HG02943 (cell line): ENCODE data around the gene EGF.
A peak's percentile ranks its signal among the peaks of the same experiment; 100 is the strongest.
"Not testable (repeated sequence)": the region's sequence is repeated elsewhere in the genome, so short reads cannot be mapped to it uniquely, and the experiment has no call there.

ENCODE experiments used
- ATAC-seq: cut with Tn5 transposase; IDR thresholded peaks from one replicate; pipeline ENCODE4 v1.9.1; 2021; ENCODE audit warnings: mild to moderate bottlenecking, low read depth, moderate library complexity; ENCODE audit not compliant: unreplicated experiment

The EGF gene

DNA sequence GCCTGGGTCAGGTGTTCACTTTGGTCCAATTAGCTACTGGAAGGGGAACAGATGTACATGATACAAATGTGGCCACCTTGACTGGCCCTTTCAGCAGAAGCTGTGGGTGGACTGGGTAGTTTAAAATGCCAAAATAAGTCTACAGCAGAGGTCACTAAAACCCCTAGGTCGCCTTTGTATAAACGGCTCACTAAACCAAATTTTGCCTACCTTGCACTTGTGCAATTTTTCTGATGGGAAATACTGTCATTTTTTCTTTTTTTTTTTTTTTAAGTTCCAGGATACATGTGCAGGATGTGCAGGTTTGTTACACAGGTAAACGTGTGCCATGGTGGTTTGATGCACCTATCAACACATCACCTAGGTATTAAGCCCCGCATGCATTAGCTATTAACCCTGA lies 109.8 kb downstream of the EGF start:
- ATAC-seq = no peak

DNA sequence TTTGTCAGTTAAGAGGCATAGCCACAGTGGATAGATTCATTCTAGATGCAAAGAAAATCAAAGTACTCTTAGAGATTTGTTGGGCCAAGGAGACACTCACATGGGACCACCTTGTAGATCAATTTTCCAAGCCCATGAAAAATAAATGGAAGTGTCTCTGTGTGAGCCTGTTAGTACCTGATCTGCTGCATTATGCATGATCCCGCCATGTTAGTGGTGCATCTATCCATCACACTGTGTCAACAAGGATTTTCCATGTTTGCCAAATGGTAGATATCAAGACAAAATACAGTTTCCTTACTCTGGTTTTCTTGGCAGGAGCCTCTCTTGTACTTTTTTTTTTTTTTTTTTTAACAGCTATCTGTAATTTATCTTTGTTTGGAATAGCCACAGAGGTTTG lies 112.4 kb downstream of the EGF start:
- ATAC-seq = no peak

- ATAC-seq = no peak
Measured at GRCh38 chr4:110025718-110026117, 113.0 kb downstream of the EGF start.

- ATAC-seq = no peak
Measured at GRCh38 chr4:110032603-110033002, 119.9 kb downstream of the EGF start.

DNA sequence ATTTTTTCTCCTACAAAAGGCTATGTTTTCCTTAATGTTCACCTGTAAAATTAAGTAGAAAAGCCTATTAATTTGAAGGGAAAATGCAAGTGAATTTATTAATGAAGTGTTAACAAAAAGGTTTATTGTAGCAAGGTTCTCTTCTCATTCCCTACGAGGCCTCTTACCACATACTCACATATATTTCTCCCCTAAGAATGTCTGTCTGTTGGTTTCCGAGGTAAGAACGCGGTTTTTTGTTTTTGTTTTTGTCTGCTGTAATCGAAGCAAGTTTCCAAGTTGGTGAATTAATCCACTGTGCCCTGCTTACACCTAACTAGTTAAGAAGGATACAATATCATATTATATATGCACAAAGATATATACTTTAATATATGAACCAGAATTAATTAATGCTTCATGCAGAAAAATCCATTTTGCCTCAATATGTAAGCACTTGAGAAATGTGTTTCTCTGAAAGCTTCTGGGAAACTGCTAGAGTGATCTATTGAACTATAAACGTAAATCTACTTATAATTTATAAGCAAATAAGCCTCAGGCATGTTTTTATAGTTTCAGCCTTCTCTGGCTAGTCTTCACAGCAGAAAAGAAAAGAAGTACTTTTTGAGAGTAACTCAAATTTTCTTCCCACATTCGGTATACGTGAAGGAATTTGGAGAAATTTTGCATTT lies 120.8 kb downstream of the EGF start:
- no peak for ATAC-seq

DNA sequence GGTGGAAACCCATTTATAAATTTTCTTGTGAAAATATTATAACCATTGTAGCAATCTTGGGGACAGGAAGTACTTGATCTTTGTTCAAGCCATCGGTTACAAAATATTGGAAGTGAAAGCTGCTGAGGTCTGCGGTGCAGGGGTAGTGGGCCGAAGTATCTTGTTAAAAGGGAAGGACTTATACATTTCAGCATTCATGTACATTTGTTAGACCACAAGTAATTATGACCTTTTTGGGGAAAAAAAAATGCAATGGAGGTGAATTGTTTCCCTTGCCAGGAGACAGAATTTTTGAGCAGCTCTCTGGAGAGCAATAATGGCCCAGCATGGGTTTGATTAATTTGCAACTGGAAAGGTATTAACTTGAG lies 121.3 kb downstream of the EGF start:
- peak; percentile 96 for ATAC-seq

GRCh38 chr4:110039164-110039563 lies 126.5 kb downstream of the EGF start:
- ATAC-seq = not testable (repeated sequence)

DNA sequence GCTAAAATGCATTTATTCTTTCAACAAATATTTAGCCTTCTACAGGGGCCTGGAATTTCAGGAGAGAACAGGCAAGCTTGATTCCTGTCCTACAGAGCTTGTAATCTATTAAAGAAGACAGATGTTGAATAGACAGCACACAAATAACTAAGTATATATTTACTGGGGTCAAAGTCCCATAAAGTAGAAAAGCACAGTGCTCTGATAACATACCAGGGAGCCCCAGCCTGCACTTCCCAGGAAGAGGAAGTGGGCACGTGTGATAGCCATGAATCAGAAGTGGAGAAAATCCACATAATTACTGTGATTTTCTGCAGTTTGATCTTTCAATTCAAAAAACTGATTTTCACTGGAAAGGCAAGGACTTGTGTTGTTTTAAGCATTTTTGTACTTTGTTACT lies 129.1 kb downstream of the EGF start:
- no peak for ATAC-seq

DNA sequence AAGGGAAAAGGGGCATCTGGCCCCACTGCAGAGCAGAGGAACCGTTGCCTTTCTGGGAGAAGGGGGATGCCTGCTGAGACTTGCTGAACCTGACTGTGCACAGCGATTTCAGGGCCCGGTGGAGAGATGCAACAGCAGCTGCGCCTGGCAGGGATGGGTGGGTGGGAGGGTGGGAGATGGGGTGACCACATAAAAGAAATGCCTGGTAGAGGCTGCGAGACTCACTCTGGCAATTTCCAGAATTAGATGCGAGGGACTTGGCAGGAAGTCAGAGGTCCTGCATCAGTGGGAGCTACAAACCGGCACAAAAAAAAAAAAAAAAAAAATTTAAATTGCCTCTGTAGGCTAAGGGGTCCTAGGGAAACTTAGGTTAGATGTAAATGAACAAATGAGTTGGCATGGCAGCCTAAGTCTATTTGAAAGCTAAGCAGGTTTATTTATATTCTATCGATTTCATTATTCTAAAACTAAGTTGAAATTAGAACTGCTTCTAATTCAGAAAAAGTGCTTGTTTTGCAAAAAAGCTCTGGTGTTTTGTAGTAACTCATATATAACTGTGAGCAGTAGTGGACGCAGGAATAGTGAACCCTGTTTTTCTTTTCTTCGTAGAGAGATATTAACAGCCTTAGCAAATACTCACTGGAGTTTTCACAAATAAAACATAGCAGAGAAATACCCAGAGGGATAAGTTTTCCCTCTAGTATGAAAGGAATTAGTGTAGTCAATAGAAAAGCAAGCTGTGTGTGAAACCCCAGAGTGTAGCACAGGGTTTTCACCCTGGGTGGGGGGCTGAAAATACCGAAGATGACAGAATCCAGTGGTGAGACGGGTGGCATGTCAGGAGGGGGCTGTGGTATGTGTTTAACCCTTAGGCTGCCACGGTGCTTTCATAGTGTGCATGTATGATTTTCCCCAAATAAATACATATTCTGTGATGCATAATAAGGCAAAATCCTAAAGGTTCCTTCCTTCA lies 130.1 kb downstream of the EGF start:
- no peak for ATAC-seq

DNA sequence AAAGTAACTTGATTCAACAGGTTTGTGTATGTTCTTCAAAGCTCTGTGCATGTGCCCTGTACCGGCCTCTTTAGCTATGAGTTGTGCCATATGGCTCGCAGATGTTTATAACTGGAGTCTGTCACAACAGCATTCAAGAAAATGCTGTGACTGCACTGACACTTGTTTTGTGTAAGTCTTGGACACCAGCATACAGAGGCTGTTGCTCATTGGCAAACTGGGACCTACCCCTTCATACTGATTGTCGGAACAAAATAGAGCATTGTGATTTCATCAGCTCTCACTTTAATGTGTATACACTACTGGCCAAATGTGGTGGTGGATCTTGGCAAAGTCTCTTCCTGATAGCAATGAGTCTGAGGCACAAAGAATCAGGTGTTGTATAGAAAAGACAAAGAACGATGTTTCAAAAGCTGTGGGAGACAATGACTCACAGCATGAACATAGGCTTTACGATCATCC lies 133.9 kb downstream of the EGF start:
- ATAC-seq = no peak

DNA sequence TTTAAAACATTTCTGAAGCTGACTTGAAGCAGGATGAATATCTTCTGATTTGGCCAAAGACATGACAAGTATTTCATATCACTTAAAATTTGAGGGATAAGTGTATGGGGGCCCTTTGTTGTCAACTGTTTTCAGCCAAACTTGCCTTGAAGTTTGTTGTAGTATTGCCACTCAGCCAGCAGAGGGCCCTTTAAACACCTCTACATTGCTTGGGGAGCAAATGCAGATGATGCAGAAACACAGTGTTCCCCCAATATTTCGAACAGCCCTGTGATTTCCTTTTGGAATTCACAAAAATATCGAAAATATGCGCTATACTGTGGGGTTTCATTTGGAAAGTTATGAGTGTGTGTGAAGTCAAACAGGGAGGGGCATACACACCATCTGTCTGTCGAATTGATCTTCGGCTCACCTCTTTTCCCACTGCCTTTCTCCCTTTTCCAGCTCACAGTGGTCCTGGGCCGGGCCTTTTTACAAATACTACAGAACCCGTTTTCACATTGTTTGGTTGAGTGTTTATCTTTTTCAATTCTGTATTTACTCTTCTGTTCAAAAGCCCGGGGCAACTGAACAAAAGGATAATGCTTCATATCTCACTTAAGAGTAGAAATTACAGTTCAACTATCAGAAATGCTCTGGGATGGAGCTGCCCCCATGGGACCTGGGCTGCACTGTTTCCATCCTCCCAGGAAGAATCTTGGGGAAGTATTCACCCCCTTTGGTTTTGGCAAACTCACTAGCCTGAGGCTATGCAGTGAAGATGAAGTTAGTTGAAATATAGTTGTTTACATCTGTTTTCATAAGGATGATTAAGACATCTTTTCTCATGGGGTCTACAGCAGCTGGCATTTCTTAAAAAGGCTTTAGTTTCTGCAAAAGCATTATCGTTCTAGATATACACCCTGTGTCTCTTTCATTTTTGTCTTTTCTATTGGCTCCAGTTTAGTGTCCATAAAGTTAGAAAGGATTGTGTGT lies 137.6 kb downstream of the EGF start:
- no peak for ATAC-seq

DNA sequence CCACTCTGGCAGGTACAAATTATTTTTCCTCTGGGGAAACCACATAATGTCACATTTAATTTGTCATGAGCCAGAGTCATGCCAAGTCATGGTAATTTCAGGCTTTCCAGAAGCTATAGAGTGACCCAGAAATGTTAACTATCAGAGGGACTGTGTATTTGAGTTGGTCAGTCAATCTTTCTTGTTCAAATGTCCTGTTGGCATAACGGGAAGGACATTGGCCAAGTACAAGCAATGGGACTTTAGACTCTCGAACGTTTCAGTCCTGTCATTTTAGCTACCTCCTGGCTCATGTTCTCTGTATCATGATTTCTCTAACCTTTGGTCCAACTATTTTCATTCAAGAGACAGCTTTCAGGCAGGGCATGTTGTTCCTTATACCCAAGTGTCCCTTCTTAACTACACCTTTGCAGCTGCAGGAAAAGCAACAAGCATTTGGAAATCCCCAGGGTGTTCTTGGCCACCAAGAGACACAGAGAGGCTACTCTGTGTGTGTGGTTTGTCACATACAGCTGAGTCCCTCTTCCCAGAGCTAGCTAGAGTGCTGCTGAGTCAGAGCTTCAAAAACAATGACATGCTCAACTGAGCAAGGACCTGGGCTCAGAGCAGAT lies 142.6 kb downstream of the EGF start:
- ATAC-seq = no peak

DNA sequence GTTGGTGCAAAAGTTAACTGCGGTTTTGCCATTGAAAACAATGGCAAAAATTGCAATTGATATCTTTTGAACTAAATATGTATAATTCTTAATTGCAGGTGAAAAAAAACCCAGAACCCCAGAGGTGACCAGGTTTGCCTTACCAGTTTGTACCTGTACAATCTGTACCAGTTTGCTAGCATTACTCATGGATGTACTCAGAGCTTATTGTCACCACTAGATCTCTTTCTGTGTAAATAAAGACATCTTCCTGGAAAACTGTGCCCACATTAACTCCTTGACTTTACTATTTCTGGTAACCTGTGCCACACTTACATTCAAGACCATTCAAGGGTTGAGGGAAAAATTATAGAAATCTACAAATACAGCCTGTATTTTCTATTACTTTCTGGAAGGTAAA lies 146.0 kb downstream of the EGF start:
- no peak for ATAC-seq

- peak; percentile 80 for ATAC-seq
Measured at GRCh38 chr4:110059556-110060191, 147.0 kb downstream of the EGF start.

DNA sequence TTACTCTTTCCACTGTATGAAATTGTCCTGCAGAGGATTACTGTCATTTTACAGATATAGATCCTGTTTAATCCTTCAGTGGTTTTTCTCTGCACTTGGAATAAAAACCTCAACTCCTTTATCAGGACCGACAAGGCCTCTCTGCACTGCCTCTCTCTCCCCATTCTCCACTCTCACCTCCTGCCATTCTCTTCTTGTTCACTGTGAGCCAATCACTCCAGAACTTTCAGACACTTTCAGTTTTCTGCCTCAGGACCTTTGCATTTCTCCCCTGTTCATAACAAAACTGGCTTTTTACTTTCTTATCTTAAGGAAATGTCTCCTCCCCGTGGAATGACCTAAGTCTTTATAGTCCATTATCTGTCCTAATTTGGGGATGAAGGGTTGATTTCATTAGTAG lies 148.4 kb downstream of the EGF start:
- no peak for ATAC-seq
